Liver (tissue), 9 donors: Measurements from ENCODE around the gene STPG1. TPM values are rescaled to one million over a fixed set of nuclear protein-coding genes. Genes with fewer than 3 reads are reported as not detected.

Experiments used
- DNase-seq: peaks from one replicate; pipeline ENCODE4 v3.0.0-alpha.2; 2017; ENCODE audit warnings: low spot score
- H3K27ac ChIP-seq, 2 donors: one replicate each; pipeline ENCODE4 v1.7.0; 2013; ENCODE audit warnings: inconsistent platforms in 2 of 2, low read length in 2 of 2, control low read depth in 1 of 2, low read depth in 1 of 2, mild to moderate bottlenecking in 1 of 2
- H3K27me3 ChIP-seq, 4 donors: one replicate each; pipeline versions ENCODE4 v1.6.1 to v1.7.0; 2013; ENCODE audit warnings: low read length in 3 of 4, inconsistent platforms in 1 of 4, mild to moderate bottlenecking in 1 of 4, moderate library complexity in 1 of 4; ENCODE audit not compliant: control insufficient read depth in 4 of 4, insufficient read depth in 4 of 4
- H3K36me3 ChIP-seq, 4 donors: one replicate each; pipeline versions ENCODE4 v1.6.1 to v1.7.0; 2013; ENCODE audit warnings: low read length in 3 of 4, mild to moderate bottlenecking in 3 of 4, low read depth in 1 of 4, moderate library complexity in 1 of 4; ENCODE audit not compliant: control insufficient read depth in 4 of 4, insufficient read depth in 3 of 4
- H3K4me1 ChIP-seq, 4 donors: one replicate each; pipeline versions ENCODE4 v1.6.1 to v1.7.0; 2013; ENCODE audit warnings: low read length in 3 of 4, mild to moderate bottlenecking in 3 of 4, moderate library complexity in 1 of 4; ENCODE audit not compliant: control insufficient read depth in 4 of 4, insufficient read depth in 4 of 4
- H3K4me3 ChIP-seq, 3 donors: one replicate each; pipeline versions ENCODE4 v1.6.1 to v1.7.0; 2013; ENCODE audit warnings: low read length in 3 of 3, control low read depth in 1 of 3, low read depth in 1 of 3, mild to moderate bottlenecking in 1 of 3
- H3K9ac ChIP-seq, 2 donors: one replicate each; pipeline ENCODE4 v1.7.0; 2013; ENCODE audit warnings: low read length in 2 of 2, mild to moderate bottlenecking in 2 of 2, moderate library complexity in 2 of 2, control low read depth in 1 of 2, low read depth in 1 of 2
- H3K9me3 ChIP-seq, 4 donors: one replicate each; pipeline versions ENCODE4 v1.6.1 to v1.7.0; 2013; ENCODE audit warnings: low read length in 3 of 4; ENCODE audit not compliant: control insufficient read depth in 4 of 4
- CTCF ChIP-seq: fragments of 150-350 bp; IDR thresholded peaks from 2 replicates; pipeline ENCODE4 v1.5.1; 2017; ENCODE audit warnings: improper control_type of control experiment, low read depth, low read length; ENCODE audit not compliant: missing input control
- EGR1 ChIP-seq, 2 donors: IDR thresholded peaks; 2 replicates each; pipeline ENCODE4 v1.6.1; 2016 to 2018; ENCODE audit warnings: antibody characterized with exemption in 2 of 2, low read depth in 2 of 2
- FOXA1 ChIP-seq: IDR thresholded peaks from 2 replicates; pipeline ENCODE4 v1.6.1; 2016; ENCODE audit warnings: antibody characterized with exemption
- FOXA2 ChIP-seq: IDR thresholded peaks from 2 replicates; pipeline ENCODE4 v1.6.1; 2016; ENCODE audit warnings: antibody characterized with exemption
- GABPA ChIP-seq, 2 donors: IDR thresholded peaks in 1 of 2; conservative IDR thresholded peaks in 1 of 2; 2 replicates each; pipeline ENCODE4 v1.6.1; 2016; ENCODE audit warnings: antibody characterized with exemption in 2 of 2, mild to moderate bottlenecking in 1 of 2, moderate library complexity in 1 of 2
- HNF4A ChIP-seq, 2 donors: conservative IDR thresholded peaks; 2 replicates each; pipeline ENCODE4 v1.6.1; 2016; ENCODE audit warnings: antibody characterized with exemption in 2 of 2, mild to moderate bottlenecking in 2 of 2
- HNF4G ChIP-seq: IDR thresholded peaks from 2 replicates; pipeline ENCODE4 v1.6.1; 2016; ENCODE audit warnings: antibody characterized with exemption
- JUND ChIP-seq, 2 donors: IDR thresholded peaks; 2 replicates each; pipeline ENCODE4 v1.6.1; 2016; ENCODE audit warnings: antibody characterized with exemption in 2 of 2
- MAX ChIP-seq: IDR thresholded peaks from 2 replicates; pipeline ENCODE4 v1.6.1; 2016; ENCODE audit warnings: antibody characterized with exemption
- NR2F2 ChIP-seq: IDR thresholded peaks from 2 replicates; pipeline ENCODE4 v1.6.1; 2016; ENCODE audit warnings: antibody characterized with exemption
- RAD21 ChIP-seq, 2 donors: IDR thresholded peaks; 2 replicates each; pipeline ENCODE4 v1.6.1; 2016; ENCODE audit warnings: antibody characterized with exemption in 2 of 2, mild to moderate bottlenecking in 2 of 2
- REST ChIP-seq: IDR thresholded peaks from 2 replicates; pipeline ENCODE4 v1.6.1; 2016; ENCODE audit warnings: antibody characterized with exemption, mild to moderate bottlenecking
- RXRA ChIP-seq, 2 donors: IDR thresholded peaks; 2 replicates each; pipeline ENCODE4 v1.6.1; 2017 to 2018; ENCODE audit warnings: antibody characterized with exemption in 2 of 2, mild to moderate bottlenecking in 1 of 2
- SP1 ChIP-seq: IDR thresholded peaks from 2 replicates; pipeline ENCODE4 v1.6.1; 2018; ENCODE audit warnings: antibody characterized with exemption, mild to moderate bottlenecking
- TAF1 ChIP-seq: conservative IDR thresholded peaks from 2 replicates; pipeline ENCODE4 v1.6.1; 2016; ENCODE audit warnings: antibody characterized with exemption, mild to moderate bottlenecking
- ZBTB33 ChIP-seq: IDR thresholded peaks from 2 replicates; pipeline ENCODE4 v1.6.1; 2016; ENCODE audit warnings: antibody characterized with exemption
- WGBS: extraction: QIAGEN DNeasy Blood & Tissue Kit; methylation state at CpG from one replicate; pipeline ENCODE4 v1.1.7; 2013; 5-methylcytosine and 5-hydroxymethylcytosine counted together
- polyA plus RNA-seq, 2 donors: library from polyadenylated mRNA; stranded (reverse) in 1 of 2; unstranded in 1 of 2; fragments of 200-250 nt in 1 of 2; fragments of >200 nt in 1 of 2; fragmentation: Nextera tagmentation in 1 of 2; extraction: Ambion mirVana in 1 of 2; gene quantifications; one replicate each; pipeline versions ENCODE4 v1.2.1 to v1.2.3, GENCODE V29; 2013 to 2015
- total RNA-seq, 2 donors: library from RNA; depleted of rRNA; stranded (reverse); fragments of >200 nt; gene quantifications; one replicate each; pipeline ENCODE4 v1.2.3, GENCODE V29; 2014
- donor health status: healthy.
- donor health status: healthy.
- donor health status: healthy.
- donor health status: healthy.
- donor health status: healthy.

Gene STPG1
- total and polyA plus RNA-seq, 4 donors = 0.92 to 2.9 (median 1.0) TPM

- TF ChIP-seq TAF1 = no peak
These were observed 26.9 kb upstream of the STPG1 start (continued) for GRCh38 chr1:24440436-24440835.

GRCh38 chr1:24438423-24438901 is 24.9 kb upstream of the STPG1 start:
- no peak overlapping the region for H3K9ac ChIP-seq
- no peaks in the 10 kb centered on the region for H3K9me3 ChIP-seq
- no peaks in the 10 kb centered on the region for H3K4me1 ChIP-seq
- H3K27ac ChIP-seq = no peak overlapping the region
- no peak overlapping the region for H3K4me3 ChIP-seq
- no peaks in the 10 kb centered on the region for H3K27me3 ChIP-seq
- TF ChIP-seq REST (no peak), FOXA1 (no peak), JUND (IDR thresholded peaks at IDR 0.05) (no peak), EGR1 (IDR thresholded peaks at IDR 0.05; ENCODE audit: low read depth in 2 of 2) (no peak), FOXA2 (no peak), CTCF (no peak), NR2F2 (no peak), HNF4A (conservative IDR thresholded peaks at IDR 0.05) (no peak)
- 77% methylated on average over 9 of the region's 9 CpGs for WGBS
- no peak for DNase-seq
- H3K36me3 ChIP-seq = peaks cover 0 to 5% (median 0%) of the 10 kb centered on the region in 4 donors

GRCh38 chr1:24437631-24438396 is 24.2 kb upstream of the STPG1 start:
- H3K4me3 ChIP-seq = no peak overlapping the region
- H3K9ac ChIP-seq = no peak overlapping the region
- peaks cover 0 to 5% (median 0%) of the 10 kb centered on the region in 4 donors for H3K36me3 ChIP-seq
- H3K27me3 ChIP-seq = no peaks in the 10 kb centered on the region
- 89% methylated on average over 9 of the region's 9 CpGs for WGBS
- no peaks in the 10 kb centered on the region for H3K9me3 ChIP-seq
- no peaks in the 10 kb centered on the region for H3K4me1 ChIP-seq
- no peak overlapping the region for H3K27ac ChIP-seq
- no peak for DNase-seq
- no peak for TF ChIP-seq HNF4A (conservative IDR thresholded peaks at IDR 0.05)
- no peak for TF ChIP-seq SP1
- no peak for TF ChIP-seq ZBTB33
- no peak for TF ChIP-seq FOXA1
- TF ChIP-seq RAD21 (IDR thresholded peaks at IDR 0.05) = no peak
- TF ChIP-seq FOXA2 = no peak
- no peak for TF ChIP-seq HNF4G
- no peak for TF ChIP-seq GABPA (IDR thresholded peaks at IDR 0.05 in 1 of 2, conservative IDR thresholded peaks at IDR 0.05 in 1 of 2)
- TF ChIP-seq MAX = no peak
- TF ChIP-seq NR2F2 = no peak
- TF ChIP-seq REST = no peak
- no peak for TF ChIP-seq TAF1
- no peak for TF ChIP-seq RXRA (IDR thresholded peaks at IDR 0.05)
